ENCODE measurements around the gene SPINK1. TPM values are rescaled to one million over a fixed set of nuclear protein-coding genes. Genes with fewer than 3 reads are reported as not detected.

Gene SPINK1
- polyA plus RNA-seq, 3 donors from 2014 or later, result not detected

GRCh38 chr5:147782110-147783028, 49.1 kb downstream of the SPINK1 start, which contains the start of gene JAKMIP2:
Gene JAKMIP2 (minus strand): TSS chr5:147782728. CDS start chr5:147671806, 110,922 bp downstream.
- peaks cover 36 to 37% of the 10 kb centered on the region in 2 donors for H3K4me1 Mint-ChIP-seq

GRCh38 chr5:147780924-147781573, 50.4 kb downstream of the SPINK1 start:
- no peak for DNase-seq
- H3K36me3 Mint-ChIP-seq, result peaks cover 0 to 5% (median 0%) of the 10 kb centered on the region in 3 donors
- no peaks in the 10 kb centered on the region for H3K9me3 Mint-ChIP-seq
- peak overlapping the region; percentile 54 to 99 (median 92) for H3K27ac Mint-ChIP-seq
- peaks cover 6 to 10% (median 10%) of the 10 kb centered on the region in 3 donors for H3K27me3 Mint-ChIP-seq (ENCODE audit: low read depth in 3 of 3)
- H3K4me1 Mint-ChIP-seq, result peaks cover 36 to 37% of the 10 kb centered on the region in 2 donors
- H3K4me3 Mint-ChIP-seq, result peak overlapping the region; percentile 89 to 98 (median 96)

More at GRCh38 chr5:147782110-147783028, 49.1 kb downstream of the SPINK1 start, which contains the start of gene JAKMIP2:
- peak; percentile 82 to 94 (median 84) for DNase-seq
- peaks cover 6 to 10% (median 10%) of the 10 kb centered on the region in 3 donors for H3K27me3 Mint-ChIP-seq (ENCODE audit: low read depth in 3 of 3)
- no peaks in the 10 kb centered on the region for H3K9me3 Mint-ChIP-seq
- H3K4me3 Mint-ChIP-seq, result peak within 1 kb of the TSS; percentile 89 to 98 (median 96)
- no peaks in the 10 kb centered on the region for H3K36me3 Mint-ChIP-seq
- H3K27ac Mint-ChIP-seq, result peak within 1 kb of the TSS; percentile 85 to 99 (median 94)

GRCh38 chr5:147779694-147780093, 51.8 kb downstream of the SPINK1 start:
- Mint-ChIP-seq H3K4me3 (peak overlapping the region in 3 of 5 donors; percentile 96 to 98 (median 98)), H3K36me3 (peaks cover 0 to 9% (median 4%) of the 10 kb centered on the region in 3 donors), H3K9me3 (no peaks in the 10 kb centered on the region), H3K27me3 (ENCODE audit: low read depth in 3 of 3) (peaks cover 6 to 10% (median 10%) of the 10 kb centered on the region in 3 donors), H3K4me1 (peaks cover 37 to 38% of the 10 kb centered on the region in 2 donors), H3K27ac (peak overlapping the region in 4 of 6 donors; percentile 31 to 99 (median 94))
- DNase-seq, result no peak

- Mint-ChIP-seq H3K36me3 (peaks cover 0 to 9% (median 4%) of the 10 kb centered on the region in 3 donors), H3K4me1 (peaks cover 25 to 32% of the 10 kb centered on the region in 2 donors), H3K4me3 (no peak overlapping the region), H3K27me3 (ENCODE audit: low read depth in 3 of 3) (peaks cover 0 to 1% (median under 1%) of the 10 kb centered on the region in 3 donors), H3K27ac (no peak overlapping the region), H3K9me3 (no peaks in the 10 kb centered on the region)
- no peak for DNase-seq
Observed at GRCh38 chr5:147776989-147777388, 54.5 kb downstream of the SPINK1 start.

Other genes with a start within 250 kb of the SPINK1 start
- gene JAKMIP2, start 48.9 kb downstream of the SPINK1 start, polyA plus RNA-seq, result 10 to 100 TPM in 1 of 3 donors, 1 to 10 TPM in 2; 1.5 to 18.4 (median 5.4) TPM
- gene SCGB3A2, start 47.0 kb upstream of the SPINK1 start, polyA plus RNA-seq, result not detected
- gene C5orf46, start 74.9 kb upstream of the SPINK1 start, polyA plus RNA-seq, result not detected
- gene SPINK5, start 232.3 kb upstream of the SPINK1 start, polyA plus RNA-seq, result not detected